OCI-LY3 (cell line): Measurements from ENCODE around the gene MLH3.

ENCODE experiments used
- H2AFZ ChIP-seq: fragments of 200-600, 300-600 bp; shearing (Covaris generic); 2 replicates; pipeline ENCODE4 v1.6.0; 2014; ENCODE audit warnings: antibody characterized with exemption, low read depth, low read length
- H3K27ac ChIP-seq: fragments of 200-600, 300-600 bp; sonication (generic); 2 replicates; pipeline ENCODE4 v1.5.1; 2014; ENCODE audit warnings: mild to moderate bottlenecking, low read length, moderate library complexity, mixed read lengths
- H3K27me3 ChIP-seq: fragments of 200-600, 300-600 bp; sonication (generic); 2 replicates; pipeline ENCODE4 v1.6.1; 2014; ENCODE audit warnings: low read depth, low read length, mixed read lengths
- H3K36me3 ChIP-seq: fragments of 200-600, 300-600 bp; sonication (generic); replicated peaks from 2 replicates; pipeline ENCODE3; 2014; ENCODE audit warnings: low read depth, low read length, mixed read lengths
- H3K4me1 ChIP-seq: fragments of 300-600, 200-600 bp; sonication (generic); 2 replicates; pipeline ENCODE4 v1.6.1; 2014; ENCODE audit warnings: low read length, mixed read lengths
- H3K4me2 ChIP-seq: fragments of 200-600, 300-600 bp; sonication (generic); 2 replicates; pipeline ENCODE4 v1.6.1; 2014; ENCODE audit warnings: low read length, mixed read lengths
- H3K4me3 ChIP-seq: fragments of 300-600, 200-600 bp; sonication (generic); 2 replicates; pipeline ENCODE4 v1.5.1; 2014; ENCODE audit warnings: antibody characterized with exemption, mild to moderate bottlenecking, low read length, moderate library complexity
- H3K79me2 ChIP-seq: fragments of 300-600, 200-600 bp; shearing (Covaris generic); 2 replicates; pipeline ENCODE4 v1.6.1; 2014; ENCODE audit warnings: mild to moderate bottlenecking, low read length, mixed read lengths
- H3K9ac ChIP-seq: fragments of 300-600, 200-600 bp; shearing (Covaris generic); 2 replicates; pipeline ENCODE4 v1.6.0; 2014; ENCODE audit warnings: mild to moderate bottlenecking, low read length, moderate library complexity
- H3K9me3 ChIP-seq: fragments of 200-600, 300-600 bp; shearing (Covaris generic); 2 replicates; pipeline ENCODE4 v1.6.1; 2014; ENCODE audit warnings: low read length, mixed read lengths; ENCODE audit not compliant: insufficient read depth
- H4K20me1 ChIP-seq: fragments of 200-600, 300-600 bp; sonication (generic); 2 replicates; pipeline ENCODE4 v1.6.1; 2016; ENCODE audit warnings: low read length, mixed read lengths; ENCODE audit not compliant: insufficient read depth
- EZH2phosphoT487 ChIP-seq: fragments of 200-600 bp; shearing (Covaris generic); IDR thresholded peaks from 2 replicates; pipeline ENCODE4 v1.6.1; 2018; ENCODE audit warnings: antibody characterized with exemption, mixed run types, low read depth
- TF ChIP-seq, protein P1 (sequence below): fragments of 200-600, 300-600 bp; sonication (generic); IDR thresholded peaks from 2 replicates; pipeline ENCODE4 v1.5.1; 2014; ENCODE audit warnings: antibody characterized with exemption, low read length, low read depth

MLH3 gene

DNA sequence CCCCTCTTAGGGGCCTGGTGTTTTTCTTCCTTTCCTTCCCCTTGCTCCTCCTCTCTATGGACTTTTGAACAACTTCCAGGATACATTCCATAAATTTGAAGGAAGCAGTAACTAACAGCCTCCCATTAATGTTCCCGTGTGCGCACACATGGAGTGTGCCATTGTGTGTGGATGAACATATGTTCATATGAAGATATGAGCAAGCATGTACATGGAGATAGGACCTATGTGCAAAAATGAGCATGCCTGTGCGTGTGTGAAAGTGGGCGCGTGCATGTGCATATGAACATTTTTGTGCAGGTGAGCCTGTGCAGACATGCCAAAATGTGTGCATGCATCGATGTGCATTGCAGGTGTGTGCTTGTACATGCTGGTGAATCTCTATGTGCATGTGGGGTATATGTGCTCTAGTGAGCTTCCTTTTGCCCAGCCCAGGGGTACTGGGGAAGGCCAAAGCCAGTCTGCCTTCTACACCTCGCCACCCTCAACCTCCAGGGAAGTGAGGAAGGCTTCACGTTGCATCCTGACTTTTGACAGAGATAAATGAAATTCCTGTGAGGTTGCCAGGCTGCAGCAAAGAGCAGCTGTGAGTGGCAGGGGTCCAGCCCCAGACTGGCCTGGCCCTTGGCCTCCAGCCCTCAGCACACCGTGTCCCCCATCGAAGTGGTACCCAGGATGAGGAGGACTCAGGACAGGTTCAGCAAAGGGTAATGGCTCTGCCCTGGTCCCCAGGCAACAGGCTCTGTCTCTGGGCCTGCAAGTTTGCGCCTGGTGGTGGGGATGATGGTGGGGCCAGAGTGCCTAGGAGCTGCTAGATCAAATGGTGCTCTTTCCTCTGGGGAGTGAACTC, 74.8 kb downstream of the MLH3 start:
- Histone ChIP-seq H3K27me3 (no peaks in the 10 kb centered on the region), H4K20me1 (no peaks in the 10 kb centered on the region), H3K36me3 (no peaks in the 10 kb centered on the region), H3K4me2 (no peak overlapping the region), H3K4me1 (no peaks in the 10 kb centered on the region), H3K9me3 (no peaks in the 10 kb centered on the region), H2AFZ (no peak overlapping the region), H3K9ac (no peak overlapping the region), H3K4me3 (no peak overlapping the region), H3K27ac (no peak overlapping the region), H3K79me2 (no peaks in the 10 kb centered on the region)
- no peak for TF ChIP-seq EZH2phosphoT487
- TF ChIP-seq, protein P1, sequence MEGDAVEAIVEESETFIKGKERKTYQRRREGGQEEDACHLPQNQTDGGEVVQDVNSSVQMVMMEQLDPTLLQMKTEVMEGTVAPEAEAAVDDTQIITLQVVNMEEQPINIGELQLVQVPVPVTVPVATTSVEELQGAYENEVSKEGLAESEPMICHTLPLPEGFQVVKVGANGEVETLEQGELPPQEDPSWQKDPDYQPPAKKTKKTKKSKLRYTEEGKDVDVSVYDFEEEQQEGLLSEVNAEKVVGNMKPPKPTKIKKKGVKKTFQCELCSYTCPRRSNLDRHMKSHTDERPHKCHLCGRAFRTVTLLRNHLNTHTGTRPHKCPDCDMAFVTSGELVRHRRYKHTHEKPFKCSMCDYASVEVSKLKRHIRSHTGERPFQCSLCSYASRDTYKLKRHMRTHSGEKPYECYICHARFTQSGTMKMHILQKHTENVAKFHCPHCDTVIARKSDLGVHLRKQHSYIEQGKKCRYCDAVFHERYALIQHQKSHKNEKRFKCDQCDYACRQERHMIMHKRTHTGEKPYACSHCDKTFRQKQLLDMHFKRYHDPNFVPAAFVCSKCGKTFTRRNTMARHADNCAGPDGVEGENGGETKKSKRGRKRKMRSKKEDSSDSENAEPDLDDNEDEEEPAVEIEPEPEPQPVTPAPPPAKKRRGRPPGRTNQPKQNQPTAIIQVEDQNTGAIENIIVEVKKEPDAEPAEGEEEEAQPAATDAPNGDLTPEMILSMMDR: no peak

DNA sequence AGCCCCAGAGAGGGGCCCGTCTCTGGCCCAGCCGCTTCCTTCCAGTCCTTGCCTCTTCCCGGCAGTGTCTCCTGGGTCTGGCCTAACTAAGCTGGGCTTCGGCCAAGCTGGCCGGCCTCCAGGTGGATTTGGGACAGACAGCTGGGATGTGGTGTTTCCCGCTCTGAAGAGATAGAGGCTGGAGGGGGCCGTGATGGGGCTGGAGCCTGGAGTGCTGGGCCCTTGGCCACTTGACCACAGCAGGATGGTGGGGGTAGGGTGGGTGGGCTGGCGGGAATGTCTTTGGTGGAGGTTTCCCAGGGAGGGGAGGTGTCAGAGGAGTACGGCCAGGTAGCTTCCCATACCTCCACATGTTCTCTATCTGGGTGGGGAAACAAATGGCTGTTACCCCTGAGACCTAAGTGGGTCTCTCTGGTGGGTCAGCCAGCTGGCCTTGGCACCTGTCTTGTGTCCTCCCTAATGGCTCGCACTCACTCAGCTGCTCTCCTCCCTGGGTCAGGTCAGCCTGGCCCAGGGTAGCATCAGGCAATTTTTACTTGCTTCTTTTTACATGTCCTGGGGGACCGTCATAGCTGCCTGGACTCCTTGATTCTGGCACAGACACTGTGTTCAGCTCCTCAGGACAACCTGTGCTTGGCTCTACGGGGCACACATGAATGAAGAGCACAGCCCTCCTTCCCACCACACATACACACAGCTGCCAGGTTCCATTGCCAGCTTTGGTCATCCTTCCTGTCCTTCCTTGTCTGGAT, 76.0 kb downstream of the MLH3 start:
- no peaks in the 10 kb centered on the region for H4K20me1 ChIP-seq
- H3K27ac ChIP-seq: no peak overlapping the region
- no peaks in the 10 kb centered on the region for H3K79me2 ChIP-seq
- H3K4me2 ChIP-seq: no peak overlapping the region
- H3K9me3 ChIP-seq: no peaks in the 10 kb centered on the region
- H2AFZ ChIP-seq: no peak overlapping the region
- H3K4me3 ChIP-seq: no peak overlapping the region
- no peaks in the 10 kb centered on the region for H3K4me1 ChIP-seq
- TF ChIP-seq, protein P1: no peak
- TF ChIP-seq EZH2phosphoT487: no peak
- H3K9ac ChIP-seq: no peak overlapping the region
- H3K36me3 ChIP-seq: no peaks in the 10 kb centered on the region
- no peaks in the 10 kb centered on the region for H3K27me3 ChIP-seq

DNA sequence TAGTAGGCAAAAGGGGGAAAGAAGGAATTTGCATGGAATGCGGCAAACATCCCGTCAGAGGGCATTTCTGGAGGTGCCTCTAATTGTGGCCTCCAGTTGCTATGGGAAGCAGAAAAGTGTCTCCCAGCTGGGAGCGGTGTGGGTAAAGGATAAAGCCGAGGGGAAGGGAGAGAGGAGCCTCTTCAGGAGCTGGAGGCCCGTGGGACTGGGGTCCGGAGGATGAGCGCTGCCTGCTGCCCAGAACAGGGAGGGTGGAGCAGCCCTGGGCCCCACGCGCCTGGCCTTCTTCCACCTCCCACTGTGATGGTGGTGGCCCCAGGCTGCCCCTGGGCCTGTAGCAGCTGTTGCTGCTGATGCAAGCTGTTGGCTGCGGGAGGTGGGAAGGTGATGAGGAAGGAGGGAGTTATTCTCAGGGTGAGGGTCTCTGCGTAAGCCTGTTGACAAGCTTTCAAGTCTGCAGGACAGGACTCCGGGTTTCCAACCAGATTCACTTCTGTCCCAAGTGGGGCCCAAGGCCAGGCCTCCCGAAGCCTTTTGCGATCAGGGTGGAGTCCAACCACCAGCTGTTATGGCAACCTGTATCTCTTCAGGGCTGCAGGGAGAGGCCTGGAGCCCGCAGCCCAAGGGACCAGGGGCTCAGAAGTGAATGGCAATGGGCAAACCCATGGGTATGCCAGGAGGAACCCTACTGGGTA, 76.8 kb downstream of the MLH3 start:
- Histone ChIP-seq H3K4me3 (no peak overlapping the region), H4K20me1 (no peaks in the 10 kb centered on the region)

More for the DNA sequence above, 76.8 kb downstream of the MLH3 start:
- H3K27ac ChIP-seq: no peak overlapping the region
- no peaks in the 10 kb centered on the region for H3K79me2 ChIP-seq
- no peak overlapping the region for H2AFZ ChIP-seq
- no peaks in the 10 kb centered on the region for H3K4me1 ChIP-seq
- H3K4me2 ChIP-seq: no peak overlapping the region
- no peaks in the 10 kb centered on the region for H3K9me3 ChIP-seq
- no peak for TF ChIP-seq EZH2phosphoT487
- TF ChIP-seq, protein P1: no peak
- no peak overlapping the region for H3K9ac ChIP-seq
- no peaks in the 10 kb centered on the region for H3K27me3 ChIP-seq
- no peaks in the 10 kb centered on the region for H3K36me3 ChIP-seq
